Muscle of arm (tissue), 12 donors: ENCODE data around the gene NRP1. TPM values are rescaled to one million over a fixed set of nuclear protein-coding genes. Genes with fewer than 3 reads are reported as not detected.

Experiments used
- DNase-seq: peaks from one replicate; pipeline ENCODE4 v3.0.0-alpha.2; 2013
- polyA plus RNA-seq, 12 donors: library from polyadenylated mRNA; unstranded; fragments of 120-200 nt; gene quantifications; one replicate each; pipeline ENCODE4 v1.2.1, GENCODE V29; 2013; ENCODE audit not compliant: insufficient read length in 12 of 12

Gene NRP1
- polyA plus RNA-seq, 12 donors, result 91.6 to 148 (median 108) TPM; not detected in 1

DNA sequence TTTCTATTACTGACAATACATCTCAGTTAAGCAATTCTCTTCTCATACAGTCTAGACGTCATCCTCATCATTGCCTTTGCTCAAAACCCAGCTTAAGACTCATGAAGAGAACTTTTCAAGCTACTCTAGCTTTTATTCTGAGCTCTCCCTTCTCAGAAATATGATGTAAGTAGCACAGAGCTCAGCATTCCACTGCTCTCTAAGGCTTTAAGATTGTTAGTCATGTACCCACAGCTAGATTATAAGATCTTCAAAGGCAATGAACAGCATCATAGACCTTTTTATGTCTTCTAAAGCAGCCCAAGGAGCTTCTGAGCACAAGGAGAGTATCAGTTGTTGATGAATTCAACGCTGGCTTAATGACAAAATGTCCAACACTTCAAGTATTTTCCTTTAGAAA, 119.3 kb downstream of the NRP1 start:
- DNase-seq, result no peak

DNA sequence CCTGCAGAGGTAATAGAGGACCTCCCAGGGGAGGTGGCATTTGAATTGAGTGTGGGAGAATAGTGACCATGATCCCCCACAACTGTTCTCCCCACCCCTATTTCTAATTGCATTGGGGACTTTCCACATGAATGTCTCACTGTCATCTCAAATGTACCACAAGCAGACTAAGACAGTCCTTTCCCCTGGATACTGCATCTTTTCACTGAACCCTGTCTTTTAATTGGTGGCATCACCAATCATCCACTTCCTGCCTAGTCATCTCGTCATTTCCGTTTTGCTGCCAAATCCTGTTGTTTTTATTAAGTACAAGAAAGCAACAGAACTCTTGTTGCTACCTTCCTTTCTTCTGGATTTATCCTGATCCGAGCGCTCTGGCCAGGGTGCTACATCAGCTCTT, 120.3 kb downstream of the NRP1 start:
- DNase-seq, result no peak

GRCh38 chr10:33212061-33212748, 122.3 kb downstream of the NRP1 start:
- DNase-seq, result no peak

GRCh38 chr10:33211106-33211878, 123.2 kb downstream of the NRP1 start:
- DNase-seq, result no peak

GRCh38 chr10:33209802-33210201, 124.7 kb downstream of the NRP1 start:
- no peak for DNase-seq

- no peak for DNase-seq
Observed at GRCh38 chr10:33208166-33208565, 126.3 kb downstream of the NRP1 start.

DNA sequence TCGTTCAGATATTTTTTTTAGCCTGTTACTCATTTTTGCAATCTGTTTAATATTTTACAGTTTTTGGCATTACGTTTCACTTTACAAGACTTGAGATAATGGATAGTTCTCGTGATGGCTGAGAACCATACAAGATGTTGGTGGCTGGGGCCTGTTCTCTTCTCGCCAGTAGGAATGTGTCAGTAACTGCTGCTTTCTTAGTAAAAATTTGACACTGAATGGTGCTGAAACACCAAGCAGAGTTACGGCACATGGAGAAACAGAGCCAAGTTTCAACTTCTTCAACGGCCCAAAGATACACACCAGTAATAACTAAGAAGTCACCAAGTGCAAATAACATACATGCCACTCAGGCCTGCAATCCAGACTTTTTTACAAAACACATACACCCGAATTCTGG, 130.4 kb downstream of the NRP1 start:
- no peak for DNase-seq

DNA sequence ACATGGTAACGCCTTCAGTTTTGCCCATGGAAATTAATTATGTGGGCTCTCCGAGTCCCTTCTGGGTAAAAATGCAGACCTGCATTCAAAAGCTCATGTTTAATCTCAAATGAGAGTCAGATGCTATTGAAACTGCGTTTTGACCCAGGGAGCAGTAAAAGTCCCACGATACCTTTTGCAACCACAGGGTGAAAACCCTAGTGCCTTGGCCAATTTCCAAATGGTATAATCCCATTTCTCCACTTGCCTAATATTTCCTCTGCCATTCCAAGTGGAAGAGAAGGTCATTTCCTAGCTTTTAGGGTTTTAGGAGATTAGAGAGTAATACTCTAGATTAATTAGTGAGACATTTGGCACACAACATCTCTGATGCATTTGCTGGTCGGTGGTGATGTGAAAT, 132.5 kb downstream of the NRP1 start:
- DNase-seq, result no peak

DNA sequence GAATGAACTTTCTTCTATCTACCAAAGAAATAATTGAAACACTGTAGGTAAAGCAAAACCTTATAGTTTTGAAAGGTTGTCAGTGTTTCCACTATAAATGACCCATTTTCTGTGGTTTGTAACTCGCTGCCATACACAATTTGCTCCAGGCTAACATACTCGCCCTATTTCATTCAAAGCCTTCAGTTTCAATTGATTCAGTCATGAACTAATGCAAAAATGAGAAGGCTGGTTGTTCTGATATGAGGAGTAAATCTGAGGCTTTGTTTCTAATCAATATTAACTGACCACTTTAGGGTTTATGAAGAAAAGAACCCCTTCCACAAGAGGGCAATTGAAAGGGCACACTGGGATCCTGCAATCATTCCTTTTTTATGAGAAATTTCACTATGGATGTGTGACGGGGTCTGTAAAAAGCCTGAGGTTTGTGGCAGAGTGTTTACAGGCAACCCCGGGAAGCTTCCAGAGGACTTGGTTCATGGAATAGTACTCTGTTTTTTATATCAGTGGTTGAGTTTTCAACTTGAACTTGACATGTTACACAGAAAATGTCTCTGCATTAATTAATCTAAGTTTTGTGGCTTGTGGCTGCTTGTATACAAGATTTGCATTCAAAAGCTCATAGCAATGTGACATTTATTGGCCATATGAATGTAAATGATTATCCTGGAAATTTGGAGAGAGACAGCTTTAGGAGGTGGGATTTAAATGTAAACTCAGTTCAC, 133.2 kb downstream of the NRP1 start:
- DNase-seq, result no peak

DNA sequence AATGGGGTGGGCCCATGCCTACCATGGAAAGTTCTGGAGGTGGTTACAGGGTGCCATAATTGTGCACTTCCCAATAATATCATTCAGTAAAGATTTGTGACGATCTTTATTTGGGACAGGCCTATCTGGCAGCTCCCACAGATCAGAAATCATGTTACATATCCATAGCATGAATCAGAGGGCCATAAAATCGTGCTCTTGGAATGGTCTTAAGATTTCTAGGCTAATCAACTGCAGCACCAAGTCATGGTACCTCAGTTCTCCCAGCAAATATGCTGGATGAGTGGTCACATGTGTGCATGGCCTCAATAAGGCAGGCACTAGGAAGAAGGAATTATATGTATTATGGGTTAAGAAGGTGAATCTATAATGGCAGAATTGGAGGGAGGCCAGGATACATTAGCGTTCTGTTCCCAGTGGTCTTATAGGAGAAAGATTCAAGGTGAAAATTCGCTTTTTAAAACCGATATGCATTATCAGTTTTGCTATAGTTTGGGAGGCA, 134.7 kb downstream of the NRP1 start:
- DNase-seq, result no peak

- DNase-seq, result no peak
Observed at GRCh38 chr10:33198610-33199009, 135.9 kb downstream of the NRP1 start.

- DNase-seq, result no peak
Observed at GRCh38 chr10:33196710-33197491, 137.6 kb downstream of the NRP1 start.

GRCh38 chr10:33196377-33196706, 138.1 kb downstream of the NRP1 start:
- no peak for DNase-seq

- no peak for DNase-seq
Observed at GRCh38 chr10:33195608-33196376, 138.7 kb downstream of the NRP1 start.

GRCh38 chr10:33193701-33194521, 140.6 kb downstream of the NRP1 start:
- peak; percentile 37 for DNase-seq

DNA sequence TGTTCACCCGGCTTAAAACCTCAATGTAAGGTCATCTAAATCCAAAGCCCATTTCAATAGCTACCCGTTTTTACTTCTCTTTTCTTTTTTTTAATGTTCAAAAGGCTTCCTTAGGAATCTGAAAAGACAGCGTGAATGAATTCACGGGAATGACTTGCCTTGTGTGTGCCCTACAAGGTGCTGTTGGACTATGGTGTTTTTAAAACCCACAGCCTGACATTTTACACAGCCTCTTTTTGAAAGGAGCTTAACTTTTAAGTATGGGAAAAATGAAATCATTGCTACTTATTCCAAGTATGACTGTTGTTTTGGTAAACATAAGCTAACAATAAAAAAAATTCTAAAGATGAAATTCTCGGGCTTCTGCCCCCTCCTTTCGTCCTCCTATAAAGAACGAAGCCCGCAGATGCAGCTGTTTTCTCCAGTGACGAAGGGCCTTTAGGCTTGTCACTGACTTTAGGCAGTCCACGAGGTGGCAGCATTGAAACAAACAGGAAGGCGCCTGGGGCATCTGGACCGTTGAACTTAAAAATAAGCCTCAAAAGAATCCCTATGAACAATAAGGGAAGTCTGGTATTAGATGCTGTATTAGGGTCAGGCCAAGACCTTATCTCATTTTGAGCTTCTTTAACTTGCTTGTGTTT, 141.3 kb downstream of the NRP1 start:
- DNase-seq, result peak; percentile 87

DNA sequence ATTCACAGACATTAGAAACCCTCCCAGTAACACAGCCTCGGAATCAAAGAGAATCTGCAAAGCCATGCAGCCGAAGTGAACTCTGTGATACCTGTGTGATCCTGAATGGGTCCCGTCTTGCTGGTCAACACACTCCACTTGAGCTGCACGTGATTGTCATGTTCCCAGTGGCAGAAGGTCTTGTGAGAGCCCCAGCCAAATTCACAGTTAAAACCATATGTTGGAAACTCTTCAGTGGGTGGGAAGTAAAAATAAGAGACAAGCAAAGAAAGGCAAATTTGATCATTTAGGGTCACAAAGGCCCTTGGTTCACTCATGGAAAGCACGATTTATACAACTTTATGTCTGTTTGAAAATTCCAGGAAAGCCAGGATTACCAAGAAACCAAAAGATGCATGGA, 142.3 kb downstream of the NRP1 start:
- no peak for DNase-seq

DNA sequence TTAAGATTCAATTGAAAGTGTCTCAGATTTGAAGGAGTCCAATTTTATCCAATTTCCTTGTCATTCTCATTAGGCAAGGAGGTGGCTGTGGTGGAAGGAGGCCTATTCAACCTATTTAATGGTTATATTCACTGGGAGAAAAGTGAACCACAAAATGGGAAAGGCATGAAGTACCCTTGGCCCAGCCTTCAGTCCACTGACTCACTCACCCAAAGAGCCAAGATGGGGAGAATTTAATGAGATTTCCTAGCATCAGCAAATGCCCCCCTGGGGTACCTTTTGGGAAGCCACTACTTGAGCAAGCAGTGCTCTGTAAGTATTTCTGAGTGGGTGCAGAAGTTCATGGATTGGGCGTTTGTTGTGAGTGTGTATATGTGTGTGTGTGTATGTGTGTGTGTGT, 144.1 kb downstream of the NRP1 start:
- no peak for DNase-seq

DNA sequence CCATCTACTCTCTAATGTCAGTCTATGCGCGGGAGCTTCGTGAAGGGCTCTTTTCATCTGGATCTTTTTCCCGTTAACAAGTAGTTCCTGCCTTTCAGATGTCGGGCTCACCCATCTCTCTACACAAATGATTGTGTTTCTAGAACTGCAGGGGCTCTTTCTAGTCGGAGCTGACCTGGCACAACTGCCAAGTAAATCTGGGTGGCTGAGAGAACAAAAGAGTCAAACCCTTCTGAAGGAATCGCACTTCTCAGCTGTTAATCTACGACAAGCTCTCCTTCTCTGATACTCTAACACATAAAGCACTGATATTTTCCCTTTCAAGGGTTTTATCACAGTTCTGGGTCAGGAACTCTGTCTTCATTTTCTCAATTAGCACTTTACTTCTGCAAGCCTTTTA, 144.7 kb downstream of the NRP1 start:
- no peak for DNase-seq

- no peak for DNase-seq
Observed at GRCh38 chr10:33189363-33189762, 145.1 kb downstream of the NRP1 start.
